ENCODE measurements around the gene USP5. TPM values are rescaled to one million over a fixed set of nuclear protein-coding genes. Genes with fewer than 3 reads are reported as not detected.

Gene USP5
- total RNA-seq, 1 donor from 2014 or later, result 60.5 TPM

- no peak for TF ChIP-seq CTCF (conservative IDR thresholded peaks at IDR 0.05; ENCODE audit: low read depth, low read length)
Observed at GRCh38 chr12:6840330-6840729, 11.6 kb upstream of the USP5 start.

GRCh38 chr12:6840761-6841515, 11.0 kb upstream of the USP5 start, which contains the start of gene GNB3:
Gene GNB3, plus strand, starts transcription at chr12:6840925. Its CDS starts 363 bp downstream, at chr12:6841288.
- TF ChIP-seq CTCF (conservative IDR thresholded peaks at IDR 0.05; ENCODE audit: low read depth, low read length), result no peak
- no peak within 1 kb of the TSS for H3K4me3 ChIP-seq (ENCODE audit: low read depth, low read length)
- no peak for DNase-seq (ENCODE audit: low read depth)

More at GRCh38 chr12:6840330-6840729, 11.6 kb upstream of the USP5 start:
- H3K4me3 ChIP-seq (ENCODE audit: low read depth, low read length), result no peak overlapping the region
- DNase-seq (ENCODE audit: low read depth), result no peak

- H3K4me3 ChIP-seq (ENCODE audit: low read depth, low read length), result no peak overlapping the region
- TF ChIP-seq CTCF (conservative IDR thresholded peaks at IDR 0.05; ENCODE audit: low read depth, low read length), result no peak
- DNase-seq (ENCODE audit: low read depth), result no peak
Observed at GRCh38 chr12:6842075-6842474, 9.9 kb upstream of the USP5 start.

GRCh38 chr12:6843118-6843902, 8.6 kb upstream of the USP5 start:
- DNase-seq (ENCODE audit: low read depth), result no peak
- no peak for TF ChIP-seq CTCF (conservative IDR thresholded peaks at IDR 0.05; ENCODE audit: low read depth, low read length)

GRCh38 chr12:6845395-6845794, 6.6 kb upstream of the USP5 start:
- no peak for TF ChIP-seq CTCF (conservative IDR thresholded peaks at IDR 0.05; ENCODE audit: low read depth, low read length)
- DNase-seq (ENCODE audit: low read depth), result no peak
- H3K4me3 ChIP-seq (ENCODE audit: low read depth, low read length), result no peak overlapping the region

More at GRCh38 chr12:6843118-6843902, 8.6 kb upstream of the USP5 start:
- H3K4me3 ChIP-seq (ENCODE audit: low read depth, low read length), result no peak overlapping the region

GRCh38 chr12:6846316-6846869, 5.6 kb upstream of the USP5 start:
- no peak overlapping the region for H3K4me3 ChIP-seq (ENCODE audit: low read depth, low read length)
- no peak for DNase-seq (ENCODE audit: low read depth)
- no peak for TF ChIP-seq CTCF (conservative IDR thresholded peaks at IDR 0.05; ENCODE audit: low read depth, low read length)

Data from epithelial cell of proximal tubule (primary cell).